HT-29 (cell line): ENCODE measurements around the gene KLHDC7B. TPM values are rescaled to one million over a fixed set of nuclear protein-coding genes. Genes with fewer than 3 reads are reported as not detected.
"Not testable (repeated sequence)": the region's sequence is repeated elsewhere in the genome, so short reads cannot be mapped to it uniquely, and the experiment has no call there.

Source experiments
- DNase-seq: peaks from one replicate; pipeline ENCODE4 v3.0.0-alpha.2; 2015; ENCODE audit warnings: low spot score
- total RNA-seq: library from RNA; depleted of rRNA; stranded (reverse); fragments of >200 nt; shearing (Covaris generic); gene quantifications from 2 replicates; pipeline ENCODE4 v1.2.3, GENCODE V29; 2014

KLHDC7B gene
- total RNA-seq, 1 experiment from 2014 or later, result not detected

DNA sequence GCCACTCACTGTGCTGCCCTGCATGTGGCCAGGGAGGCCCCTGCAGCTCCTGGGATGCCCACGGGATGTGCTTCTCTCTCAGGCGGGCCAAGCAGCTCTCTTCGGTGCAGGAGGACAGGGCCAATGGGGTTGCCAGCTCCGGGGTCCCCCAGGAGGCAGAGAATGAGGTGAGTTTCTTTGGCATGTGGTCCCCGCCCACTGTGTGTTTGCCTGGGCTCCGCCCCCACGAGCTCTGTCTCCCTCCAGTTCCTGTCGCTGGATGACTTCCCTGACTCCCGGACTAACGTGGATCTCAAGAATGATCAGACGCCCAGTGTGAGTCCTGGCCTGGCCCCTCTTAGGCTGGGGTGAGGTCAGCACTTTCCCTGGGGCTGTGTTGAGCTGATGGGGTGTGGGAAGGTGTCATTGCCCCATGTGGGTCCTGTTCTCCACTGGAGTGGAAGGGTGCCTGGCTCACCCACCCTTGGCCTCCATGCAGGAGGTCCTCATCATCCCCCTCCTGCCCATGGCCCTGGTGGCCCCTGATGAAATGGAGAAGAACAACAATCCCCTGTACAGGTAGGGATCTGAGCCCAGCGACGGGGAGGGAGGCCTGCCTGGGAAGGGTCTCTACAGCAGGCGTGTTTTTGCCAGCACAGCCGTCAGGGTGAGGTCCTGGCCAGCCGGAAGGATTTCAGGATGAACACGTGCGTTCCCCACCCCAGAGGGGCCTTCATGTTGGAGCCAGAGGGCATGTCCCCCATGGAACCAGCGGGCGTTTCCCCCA is 28.0 kb upstream of the KLHDC7B start:
- DNase-seq, result no peak

GRCh38 chr22:50518606-50519005 is 27.1 kb upstream of the KLHDC7B start:
- DNase-seq, result no peak

DNA sequence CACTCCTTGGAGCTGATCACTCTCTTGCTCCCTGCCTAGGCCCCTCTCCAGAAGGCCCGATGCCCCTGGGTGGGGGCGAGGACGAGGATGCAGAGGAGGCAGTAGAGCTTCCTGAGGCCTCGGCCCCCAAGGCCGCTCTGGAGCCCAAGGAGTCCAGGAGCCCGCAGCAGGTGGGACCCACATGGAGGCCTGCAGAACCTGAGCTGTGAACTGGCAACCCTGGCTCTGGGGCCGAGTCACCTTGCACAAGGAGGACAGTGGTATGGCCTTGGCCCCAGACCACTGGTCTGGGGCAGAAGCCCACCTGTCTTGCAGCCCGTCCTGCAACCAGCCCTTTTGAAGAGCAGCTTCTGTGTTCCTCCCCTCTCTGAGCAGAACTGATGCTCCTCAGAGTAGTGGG is 26.5 kb upstream of the KLHDC7B start:
- no peak for DNase-seq

DNA sequence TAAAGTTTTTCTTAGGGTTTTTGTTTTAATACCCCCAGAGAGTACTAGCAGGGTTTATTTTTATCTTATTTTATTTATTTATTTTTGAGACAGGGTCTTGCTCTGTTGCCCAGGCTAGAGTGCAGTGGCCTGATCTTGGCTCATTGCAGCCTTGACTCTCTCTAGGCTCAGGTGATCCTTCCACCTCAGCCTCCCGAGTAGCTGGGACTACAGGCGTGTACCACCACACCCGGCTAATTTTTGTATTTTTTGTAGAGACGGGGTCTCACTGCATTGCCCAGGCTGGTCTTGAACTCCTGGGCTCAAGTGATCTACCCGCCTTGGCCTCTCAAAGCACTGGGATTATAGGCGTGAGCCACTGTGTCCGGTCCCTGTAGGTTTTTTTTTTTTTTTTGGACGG is 25.5 kb upstream of the KLHDC7B start:
- DNase-seq, result not testable (repeated sequence)

GRCh38 chr22:50520826-50521453 is 24.8 kb upstream of the KLHDC7B start:
- DNase-seq, result no peak

DNA sequence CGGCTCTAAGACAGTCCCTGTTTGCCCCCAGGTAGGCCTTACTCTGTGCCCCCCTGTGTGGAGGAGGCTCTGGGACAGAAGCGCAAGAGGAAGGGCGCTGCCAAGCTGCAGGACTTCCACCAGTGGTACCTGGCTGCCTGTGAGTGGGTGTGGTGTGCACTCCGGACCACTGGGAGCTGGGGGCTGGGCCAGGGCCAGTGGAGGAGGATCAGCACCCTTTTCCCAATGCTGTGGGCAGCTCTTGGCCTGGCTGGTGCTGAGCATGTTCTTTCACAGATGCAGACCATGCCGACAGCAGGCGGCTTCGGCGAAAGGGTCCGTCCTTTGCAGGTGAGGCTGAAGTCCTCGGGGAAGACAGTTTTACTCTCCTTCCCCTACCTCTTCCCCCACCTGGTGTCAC is 24.0 kb upstream of the KLHDC7B start:
- DNase-seq, result no peak

DNA sequence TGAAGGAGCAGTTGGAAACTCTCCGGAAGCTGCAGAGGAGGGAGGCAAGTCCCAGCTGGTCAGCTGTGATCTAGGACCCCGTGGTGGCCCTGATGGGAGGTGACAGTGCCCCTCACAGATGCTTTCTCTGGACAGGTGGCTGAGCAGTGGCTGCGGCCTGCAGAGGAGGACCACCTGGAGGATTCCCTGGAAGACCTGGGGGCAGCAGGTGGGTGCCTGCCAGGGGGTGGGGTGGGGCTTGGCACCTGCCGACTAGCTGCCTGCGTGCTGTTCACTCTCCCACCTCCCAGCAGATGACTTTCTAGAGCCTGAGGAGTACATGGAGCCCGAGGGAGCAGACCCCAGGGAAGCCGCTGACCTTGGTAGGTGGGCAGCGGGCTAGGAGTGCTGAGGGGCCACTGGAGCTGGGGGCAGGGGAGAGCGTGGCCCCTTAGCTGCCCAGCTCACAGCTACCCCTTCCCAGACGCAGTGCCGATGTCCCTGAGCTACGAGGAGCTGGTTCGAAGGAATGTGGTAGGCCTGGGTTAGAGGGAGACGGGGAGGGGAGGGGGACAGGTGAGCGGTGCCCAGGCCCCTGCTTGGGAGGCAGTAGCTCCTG is 23.4 kb upstream of the KLHDC7B start:
- DNase-seq, result no peak

DNA sequence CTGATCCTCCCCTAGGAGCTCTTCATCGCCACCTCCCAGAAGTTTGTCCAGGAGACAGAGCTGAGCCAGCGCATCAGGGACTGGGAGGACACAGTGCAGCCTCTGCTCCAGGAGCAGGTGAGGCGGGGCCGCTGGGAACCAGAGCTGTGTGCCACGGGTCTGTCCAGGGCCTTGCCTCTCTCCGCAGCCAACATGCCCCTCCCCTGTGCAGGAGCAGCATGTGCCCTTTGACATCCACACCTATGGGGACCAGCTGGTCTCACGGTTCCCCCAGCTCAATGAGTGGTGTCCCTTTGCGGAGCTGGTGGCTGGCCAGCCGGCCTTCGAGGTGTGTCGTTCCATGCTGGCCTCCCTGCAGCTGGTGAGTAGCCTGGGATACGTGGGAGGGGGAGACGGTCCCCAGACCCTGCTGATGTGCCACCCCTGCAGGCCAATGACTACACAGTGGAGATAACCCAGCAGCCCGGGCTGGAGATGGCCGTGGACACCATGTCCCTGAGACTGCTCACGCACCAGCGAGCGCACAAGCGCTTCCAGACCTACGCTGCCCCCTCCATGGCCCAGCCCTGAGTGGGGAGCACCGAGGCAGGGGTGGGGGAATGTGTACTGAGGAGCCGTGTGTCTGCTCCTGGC is 22.8 kb upstream of the KLHDC7B start:
- DNase-seq, result no peak

GRCh38 chr22:50523458-50523805 is 22.3 kb upstream of the KLHDC7B start:
- DNase-seq, result no peak

DNA sequence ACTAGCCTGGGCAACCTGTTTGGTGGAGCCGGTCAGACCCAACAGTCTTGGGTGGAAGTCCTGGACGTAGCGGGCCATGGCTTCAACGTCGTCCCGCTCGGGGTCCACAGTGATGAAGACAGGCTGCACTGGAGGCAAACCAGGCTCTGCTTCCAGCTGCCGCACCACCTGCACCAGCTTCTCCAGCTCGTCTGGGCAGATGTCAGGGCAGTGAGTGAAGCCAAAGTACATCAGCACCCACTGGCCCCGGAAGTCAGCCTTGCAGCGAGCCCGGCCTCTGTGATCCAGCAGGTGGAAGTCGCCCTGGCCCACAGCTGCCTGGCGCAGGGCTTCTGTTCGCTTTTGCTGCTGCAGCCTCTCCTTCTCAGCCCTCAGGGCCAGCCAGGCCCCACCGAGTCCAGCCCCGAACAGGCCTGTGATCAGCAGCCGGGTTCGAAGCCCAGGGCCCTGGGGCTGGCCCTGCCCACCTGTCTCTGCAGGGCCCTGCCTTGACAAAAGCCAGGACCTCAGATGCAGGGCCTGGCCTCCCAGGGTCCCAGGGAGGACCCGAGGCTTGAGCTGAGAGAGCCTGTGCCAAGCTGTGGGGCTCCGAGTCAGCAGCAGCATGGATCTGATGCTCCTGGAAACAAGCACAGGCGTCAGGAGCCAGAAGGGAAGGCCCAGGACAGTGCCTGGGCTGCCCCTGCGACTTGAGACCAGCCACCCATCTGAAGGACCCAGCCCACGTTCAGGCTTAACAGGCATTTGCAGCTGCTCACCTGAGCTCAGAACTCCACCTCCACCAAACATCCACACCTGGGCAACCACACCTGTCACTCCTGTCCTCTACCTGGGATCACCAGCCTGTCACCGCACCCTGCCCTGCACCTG is 21.7 kb upstream of the KLHDC7B start:
- DNase-seq, result peak; percentile 13

- peak; percentile 33 for DNase-seq
Measured at GRCh38 chr22:50524676-50525103, 21.0 kb upstream of the KLHDC7B start.

GRCh38 chr22:50525104-50525857 is 20.4 kb upstream of the KLHDC7B start, which contains the start of gene SCO2:
Gene SCO2, minus strand, starts transcription at chr22:50525598. Its CDS starts 1,187 bp downstream, at chr22:50524411.
- peak; percentile 94 for DNase-seq

GRCh38 chr22:50525858-50526107 is 19.9 kb upstream of the KLHDC7B start:
- DNase-seq, result no peak

DNA sequence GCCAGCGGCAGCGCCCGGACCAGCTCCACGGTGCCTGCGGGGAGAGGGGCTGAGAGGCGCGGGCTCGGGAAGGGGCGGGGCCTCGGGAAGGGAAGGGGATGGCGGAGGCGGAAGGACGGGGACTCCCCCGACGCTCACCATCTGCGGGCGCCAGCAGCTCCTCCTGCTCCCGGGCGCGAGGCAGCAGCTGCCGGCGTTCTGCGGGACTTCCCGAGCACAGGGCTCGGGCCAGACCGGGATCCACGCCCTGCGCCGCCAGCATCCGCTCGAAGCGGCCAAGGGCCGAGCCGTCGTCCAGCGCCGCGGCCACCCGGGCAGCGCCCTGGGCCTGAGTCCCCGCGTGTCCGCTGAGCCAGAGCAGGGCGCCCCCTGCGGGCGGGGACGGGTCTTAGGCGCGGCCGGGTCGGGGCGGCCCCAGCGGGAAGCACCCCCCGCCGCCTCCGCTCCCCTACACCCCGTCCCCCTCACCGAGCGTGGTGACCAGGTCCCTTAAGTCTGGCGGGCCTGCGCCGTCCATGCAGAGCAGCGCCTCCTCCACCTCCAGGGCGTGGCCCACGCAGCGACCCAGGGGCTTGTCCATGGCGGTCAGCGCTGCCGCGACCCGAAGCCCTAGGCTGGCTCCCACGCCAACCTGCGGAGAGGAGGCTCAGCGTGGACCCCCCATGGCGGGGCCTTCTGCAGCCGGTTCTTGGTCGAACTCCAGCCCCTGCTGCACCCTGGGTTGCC is 19.4 kb upstream of the KLHDC7B start:
- peak; percentile 19 for DNase-seq

GRCh38 chr22:50526834-50527801 is 18.6 kb upstream of the KLHDC7B start:
- peak; percentile 19 for DNase-seq

- DNase-seq, result no peak
Measured at GRCh38 chr22:50527921-50528681, 17.6 kb upstream of the KLHDC7B start.

DNA sequence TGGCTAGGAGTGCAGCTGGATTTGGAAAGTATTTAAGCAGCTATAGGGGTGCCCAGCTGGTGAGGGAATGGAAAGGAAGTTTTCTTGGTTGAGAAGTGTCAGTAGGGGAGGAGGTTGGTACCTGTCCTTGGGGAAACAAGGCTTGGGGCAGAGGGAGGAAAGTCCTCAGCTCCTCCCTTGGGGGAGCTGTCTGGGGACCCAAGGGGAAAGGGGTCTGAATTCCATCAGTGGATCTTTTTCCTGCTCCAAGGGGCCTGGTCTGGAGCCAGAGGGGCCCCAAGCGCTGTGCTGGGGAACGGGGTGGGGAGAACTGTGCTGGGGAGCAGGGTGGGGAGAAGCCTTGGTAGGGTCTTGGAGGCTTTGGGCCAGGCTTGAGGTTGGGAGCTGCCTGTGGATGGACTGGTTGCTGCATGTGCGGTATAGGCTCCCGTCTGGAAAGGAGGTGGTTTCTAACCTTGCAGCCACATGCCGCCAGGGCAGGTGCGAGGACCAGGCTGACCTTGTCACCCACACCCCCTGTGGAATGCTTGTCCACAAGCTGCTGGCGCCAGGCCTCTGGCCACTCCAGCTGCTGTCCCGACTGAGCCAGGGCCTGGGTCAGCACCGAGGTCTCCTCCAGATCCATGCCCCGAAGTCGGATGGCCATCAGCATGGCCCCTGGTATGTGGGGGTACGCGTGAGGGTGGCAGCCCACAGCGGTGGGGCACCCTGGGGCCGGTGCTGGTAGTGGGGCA is 16.9 kb upstream of the KLHDC7B start:
- no peak for DNase-seq
